Bone marrow (tissue), 2 donors: ENCODE data around the gene LHPP.

ENCODE experiments used
- DNase-seq, 2 donors: peaks; one replicate each; lab custom pipeline; 2025; lab: John Stamatoyannopoulos, UW

LHPP gene

DNA sequence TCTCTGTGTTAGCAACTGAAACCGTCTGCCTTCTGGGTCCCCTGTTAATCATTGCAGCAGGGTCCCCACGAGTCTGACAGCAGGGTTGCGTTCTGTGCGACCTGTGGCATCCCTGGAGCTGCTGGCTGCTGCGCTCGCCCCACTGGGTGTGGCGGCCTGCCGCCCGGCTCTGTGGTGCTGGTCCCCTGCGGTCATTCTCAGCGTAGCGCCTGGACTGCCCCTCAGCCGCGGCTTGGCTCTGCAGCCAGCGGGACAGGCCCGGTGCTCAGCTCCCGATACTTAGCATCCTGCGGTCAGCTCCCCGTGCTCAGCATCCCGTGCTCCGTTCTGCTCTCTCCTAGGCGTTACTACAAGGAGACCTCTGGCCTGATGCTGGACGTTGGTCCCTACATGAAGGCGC is 35.0 kb downstream of the LHPP start:
- DNase-seq: no peak

DNA sequence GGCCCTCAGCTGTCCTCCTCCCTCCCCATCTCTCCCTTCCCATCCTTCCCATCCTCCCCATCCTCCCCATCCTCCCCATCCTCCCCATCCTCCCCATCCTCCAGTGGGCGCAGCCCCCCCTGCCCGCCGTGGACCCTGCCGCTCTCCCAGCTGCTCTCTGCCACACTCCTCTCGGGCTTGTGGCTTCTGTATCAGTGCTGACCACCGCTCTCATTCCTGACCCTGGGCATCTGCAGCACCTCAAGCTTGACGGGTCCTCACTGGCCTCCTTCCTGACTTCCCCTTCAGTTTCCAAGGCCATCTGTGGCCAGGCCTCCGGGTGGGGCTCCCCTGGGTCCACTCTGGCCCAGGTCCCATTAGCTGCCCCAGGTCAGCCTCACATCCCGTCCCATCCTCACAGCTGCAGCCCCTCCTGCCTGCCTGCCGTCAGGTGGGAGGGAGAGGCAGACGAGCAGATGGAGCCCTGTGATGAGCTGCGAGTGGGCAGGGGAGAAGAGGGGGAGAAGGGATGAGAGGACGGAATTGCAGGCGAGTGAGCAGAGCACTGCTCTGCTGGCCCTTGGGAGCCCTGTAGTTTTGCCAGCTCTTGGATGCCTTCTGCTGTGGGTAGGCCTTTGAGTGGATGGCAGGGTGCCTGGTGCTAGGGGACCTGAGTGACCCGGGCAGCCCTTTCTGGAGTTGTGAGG is 35.7 kb downstream of the LHPP start:
- DNase-seq: no peak

DNA sequence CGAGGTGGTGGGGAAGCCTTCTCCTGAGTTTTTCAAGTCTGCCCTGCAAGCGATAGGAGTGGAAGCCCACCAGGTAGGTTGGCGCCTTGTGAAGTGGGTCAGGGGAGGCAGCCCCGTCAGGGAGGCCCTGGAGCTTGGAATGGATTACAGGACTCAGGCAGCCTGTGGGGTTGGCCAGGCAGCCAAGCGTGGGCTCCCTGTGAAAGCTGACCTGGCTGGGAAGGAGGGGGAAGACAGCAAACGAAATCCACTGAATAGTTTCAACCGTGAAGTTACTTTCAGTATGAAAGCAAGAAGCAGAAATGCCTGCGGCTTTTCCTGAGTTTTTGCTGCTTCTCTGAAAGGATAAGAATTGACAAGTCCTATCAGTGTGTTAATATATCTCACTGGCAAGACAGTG is 36.4 kb downstream of the LHPP start:
- DNase-seq: no peak

DNA sequence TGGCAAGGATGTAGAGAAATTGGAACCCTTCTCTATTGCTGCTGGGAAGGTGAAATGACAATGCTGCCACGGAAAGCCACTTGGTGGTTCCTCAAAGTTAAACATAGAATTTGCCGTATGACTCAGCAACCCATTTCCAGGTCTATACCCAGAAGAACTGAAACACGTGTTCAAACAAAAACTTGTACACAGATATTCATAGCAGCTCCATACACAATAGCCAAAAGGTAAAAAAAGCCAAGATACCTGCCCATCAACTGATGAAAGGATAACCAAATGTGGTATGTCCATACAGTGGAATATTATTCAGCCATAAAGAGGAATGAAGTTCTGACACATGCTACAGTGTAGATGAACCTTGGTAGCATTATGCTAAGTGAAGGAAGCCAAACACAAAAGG is 39.1 kb downstream of the LHPP start:
- DNase-seq: no peak

DNA sequence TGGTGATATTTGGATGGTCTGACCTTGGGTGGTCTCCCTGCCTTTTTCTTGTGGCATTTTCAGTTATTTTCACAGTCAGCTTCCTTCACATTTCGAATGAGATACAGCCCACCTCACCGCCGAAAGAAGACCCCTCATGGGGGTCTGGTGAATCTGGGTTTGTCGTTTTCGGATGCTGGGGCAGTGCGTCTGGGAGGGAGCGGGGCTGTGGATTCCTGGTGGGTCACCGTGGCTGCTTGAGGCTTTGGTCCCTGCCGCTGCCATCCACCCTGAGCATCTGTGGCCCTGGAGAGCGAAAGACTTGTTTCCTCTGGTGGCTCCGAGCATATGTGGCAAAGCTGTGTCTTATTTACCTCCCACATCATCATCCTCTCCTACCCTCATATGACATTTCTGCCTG is 43.1 kb downstream of the LHPP start:
- DNase-seq: no peak

DNA sequence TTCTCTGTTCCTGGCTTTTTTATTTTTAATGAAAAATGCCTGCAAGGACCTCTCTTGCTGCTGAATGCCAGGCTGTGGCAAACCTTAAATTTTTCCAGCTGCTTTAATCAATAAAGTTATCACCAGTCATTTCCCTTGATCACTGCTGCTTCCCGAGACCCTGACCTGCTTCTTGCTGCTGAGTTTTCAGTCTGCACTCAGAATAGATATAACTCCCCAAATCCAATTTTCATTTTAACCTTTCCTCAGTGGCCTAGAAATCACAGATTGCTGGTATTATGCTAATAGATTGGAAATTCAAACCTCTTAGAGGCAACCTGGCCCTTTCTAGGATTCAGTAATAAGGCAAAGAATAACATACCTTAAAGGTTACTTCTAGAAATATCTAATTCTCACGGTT is 43.7 kb downstream of the LHPP start:
- no peak for DNase-seq

DNA sequence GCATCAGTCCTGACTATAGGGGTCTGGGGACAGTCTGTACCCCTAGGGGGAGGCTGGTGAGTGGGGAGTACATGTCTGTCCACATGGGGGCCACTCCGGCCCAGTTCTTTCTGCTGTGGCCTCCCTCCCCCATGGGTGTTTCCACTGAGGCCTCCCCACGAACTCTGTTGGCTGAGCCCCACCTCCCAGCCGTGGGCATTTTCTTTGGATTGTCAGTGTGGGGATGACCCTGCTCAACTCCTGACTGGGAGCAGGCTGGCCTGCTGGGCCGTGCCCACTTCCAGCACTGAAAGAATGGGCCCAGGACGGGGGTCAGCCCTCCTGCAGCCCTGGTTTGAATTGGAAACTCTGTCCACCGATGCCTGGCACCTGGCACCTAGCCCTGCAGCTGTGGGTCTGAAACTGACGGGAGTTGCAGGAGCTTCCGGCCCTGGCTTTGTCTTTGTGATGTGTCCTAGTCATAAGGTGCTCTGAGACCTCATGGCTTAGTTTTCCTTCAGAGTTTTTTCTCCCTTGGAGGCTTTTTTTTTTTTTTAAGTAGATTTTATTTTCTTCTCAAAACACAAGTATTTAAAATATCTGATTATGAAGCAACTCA is 46.5 kb downstream of the LHPP start:
- DNase-seq: no peak

DNA sequence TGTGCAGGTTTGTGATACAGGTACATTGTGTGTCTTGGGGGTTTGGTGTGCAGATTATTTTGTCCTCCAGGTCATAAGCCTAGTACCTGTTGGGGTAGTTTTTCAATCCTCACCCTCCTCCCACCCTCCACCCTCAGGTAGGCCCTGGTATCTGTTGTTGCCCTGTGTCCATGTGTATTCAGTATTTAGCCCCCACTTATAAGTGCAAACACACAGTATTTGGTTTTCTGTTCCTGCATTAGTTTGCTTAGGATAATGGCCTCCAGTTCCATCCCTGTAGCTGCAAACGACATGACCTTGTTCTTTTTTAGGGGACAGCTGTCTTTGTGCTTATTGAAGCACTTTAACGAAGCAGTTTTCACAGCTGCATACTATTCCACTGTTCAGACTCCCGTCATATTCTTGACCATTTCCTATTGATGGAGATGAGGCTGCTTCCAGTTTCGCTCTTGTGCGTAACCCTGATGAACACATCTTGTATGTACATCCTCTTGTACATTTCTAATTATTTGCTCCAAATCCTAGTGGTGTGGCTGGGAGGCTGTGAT is 47.4 kb downstream of the LHPP start:
- no peak for DNase-seq

DNA sequence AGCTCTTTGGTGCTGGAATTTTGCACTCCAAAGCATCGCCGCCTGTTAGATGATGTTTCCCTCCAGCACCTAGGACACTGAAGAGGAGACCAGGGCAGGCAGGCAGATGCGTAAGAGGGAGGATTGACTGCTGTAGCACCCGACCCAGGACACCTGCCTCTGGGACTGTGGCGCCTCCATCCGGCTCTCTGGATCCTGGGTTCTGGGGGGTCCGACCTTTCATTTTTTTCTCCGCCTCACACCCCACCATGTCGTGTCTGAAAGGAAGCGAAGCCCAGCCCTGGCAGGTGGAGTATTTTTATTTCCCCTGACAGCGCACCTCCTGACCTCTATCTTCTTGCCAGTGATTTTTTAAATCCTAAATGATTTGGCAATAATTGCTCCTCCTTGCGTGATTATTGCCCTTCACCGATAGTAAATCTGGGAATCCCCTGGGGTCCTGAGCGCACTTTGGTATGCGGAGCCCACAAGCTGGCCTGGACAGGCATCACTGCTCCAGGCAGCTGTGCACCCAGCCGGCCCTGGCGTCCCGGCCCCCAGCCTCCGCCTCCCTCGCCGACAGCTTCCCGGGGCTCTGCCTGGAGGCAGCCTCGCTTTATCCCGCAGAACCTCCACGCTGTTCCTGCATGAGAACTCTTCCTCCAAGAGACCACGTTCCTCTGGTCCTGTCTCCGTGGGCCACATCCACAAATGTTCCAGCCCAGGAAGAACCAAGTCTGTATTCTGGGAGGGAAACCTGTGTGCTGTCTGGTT is 48.4 kb downstream of the LHPP start:
- no peak for DNase-seq

DNA sequence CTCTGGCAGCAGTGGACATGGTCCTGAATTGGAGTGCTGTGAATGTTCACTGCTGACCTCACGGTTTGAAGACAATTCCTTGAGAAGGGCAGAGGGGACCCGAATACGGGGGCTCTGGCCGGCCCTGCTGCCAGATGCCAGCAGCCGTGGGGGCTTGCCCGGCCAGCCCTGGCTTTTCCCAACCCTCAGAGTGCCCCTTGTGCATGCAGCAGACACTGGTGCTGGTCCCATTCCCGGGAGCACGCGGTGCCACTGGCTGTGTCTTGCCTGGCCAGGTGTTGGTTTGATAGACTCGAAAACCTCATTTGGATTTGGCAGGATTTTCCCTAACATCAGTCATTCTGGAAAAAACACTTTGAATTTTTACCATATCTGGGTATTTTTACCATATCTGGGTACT is 49.1 kb downstream of the LHPP start:
- DNase-seq: no peak

DNA sequence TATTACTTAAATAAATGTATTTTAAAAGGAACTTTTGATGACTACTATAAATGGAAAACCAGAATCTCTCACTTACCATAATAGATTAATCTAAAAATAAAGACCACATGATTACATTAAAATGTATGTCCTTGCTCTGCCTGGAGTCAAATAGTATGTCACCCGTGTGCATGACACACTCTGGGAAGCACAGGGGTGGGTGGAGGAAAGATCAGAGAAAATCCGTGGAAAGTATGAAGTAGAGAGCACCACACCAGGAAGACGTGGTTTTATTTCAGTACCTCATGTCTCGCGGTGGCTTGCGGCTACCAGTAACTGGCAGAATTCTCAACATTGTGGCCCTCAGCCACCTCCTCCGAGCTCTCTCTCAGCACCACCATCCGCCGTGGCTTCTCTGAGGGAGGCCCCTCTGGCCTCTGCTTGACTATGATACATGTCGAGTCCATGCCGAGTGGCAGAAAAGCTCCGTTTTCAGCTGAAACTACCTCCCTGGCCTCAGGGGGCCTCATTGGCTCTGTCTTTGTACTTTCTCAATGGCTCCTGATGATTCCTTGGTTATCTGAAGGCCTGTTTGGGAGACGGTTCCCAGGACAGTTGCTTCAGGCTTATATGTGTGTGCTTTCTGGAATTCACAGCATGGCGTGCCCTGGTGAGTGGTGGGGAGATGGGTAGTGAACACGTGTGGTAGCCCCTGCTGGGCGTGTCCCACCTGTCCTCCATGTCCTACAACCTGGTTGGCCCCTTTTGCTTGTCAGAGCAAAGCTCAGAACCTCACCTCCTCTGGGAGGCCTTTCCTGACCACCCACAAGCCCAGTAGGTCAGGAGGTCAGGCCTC is 49.8 kb downstream of the LHPP start:
- DNase-seq: no peak

DNA sequence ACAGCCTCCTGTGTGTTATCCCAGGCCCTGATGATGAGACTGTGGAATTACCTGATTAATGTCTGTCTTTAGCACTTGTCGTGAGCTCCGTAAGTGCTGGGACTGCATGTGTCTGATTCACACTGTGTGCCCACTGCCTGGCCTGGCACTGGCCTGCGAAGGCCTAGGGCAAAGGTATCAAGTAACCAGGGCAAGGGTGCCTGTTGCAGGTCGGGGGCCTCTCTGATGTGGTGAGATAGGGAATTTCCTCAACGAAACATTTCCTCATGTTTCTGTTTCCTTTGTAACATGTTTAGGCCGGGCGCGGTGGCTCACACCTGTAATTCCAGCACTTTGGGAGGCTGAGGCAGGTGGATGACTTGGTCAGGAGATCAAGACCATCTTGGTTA is 50.4 kb downstream of the LHPP start:
- DNase-seq: no peak

DNA sequence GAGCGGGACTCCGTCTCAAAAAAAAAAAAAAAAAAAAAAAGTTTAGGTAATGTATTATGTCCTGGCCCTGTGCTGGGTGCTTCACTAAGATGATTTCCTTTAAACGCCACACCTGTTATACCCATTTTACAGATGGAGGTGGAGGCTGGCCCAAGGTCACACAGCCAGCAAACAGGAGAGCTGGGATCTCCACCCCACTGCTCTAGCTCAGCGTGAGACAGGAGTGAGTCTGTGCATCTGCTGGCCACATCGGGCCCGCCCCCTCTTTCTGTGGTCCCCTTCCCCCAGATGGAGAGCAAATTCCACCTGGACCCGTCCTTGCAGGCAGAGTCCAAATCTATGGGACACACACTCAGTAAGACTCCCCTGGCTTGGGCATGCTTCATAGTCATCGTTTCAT is 51.0 kb downstream of the LHPP start:
- DNase-seq: no peak

DNA sequence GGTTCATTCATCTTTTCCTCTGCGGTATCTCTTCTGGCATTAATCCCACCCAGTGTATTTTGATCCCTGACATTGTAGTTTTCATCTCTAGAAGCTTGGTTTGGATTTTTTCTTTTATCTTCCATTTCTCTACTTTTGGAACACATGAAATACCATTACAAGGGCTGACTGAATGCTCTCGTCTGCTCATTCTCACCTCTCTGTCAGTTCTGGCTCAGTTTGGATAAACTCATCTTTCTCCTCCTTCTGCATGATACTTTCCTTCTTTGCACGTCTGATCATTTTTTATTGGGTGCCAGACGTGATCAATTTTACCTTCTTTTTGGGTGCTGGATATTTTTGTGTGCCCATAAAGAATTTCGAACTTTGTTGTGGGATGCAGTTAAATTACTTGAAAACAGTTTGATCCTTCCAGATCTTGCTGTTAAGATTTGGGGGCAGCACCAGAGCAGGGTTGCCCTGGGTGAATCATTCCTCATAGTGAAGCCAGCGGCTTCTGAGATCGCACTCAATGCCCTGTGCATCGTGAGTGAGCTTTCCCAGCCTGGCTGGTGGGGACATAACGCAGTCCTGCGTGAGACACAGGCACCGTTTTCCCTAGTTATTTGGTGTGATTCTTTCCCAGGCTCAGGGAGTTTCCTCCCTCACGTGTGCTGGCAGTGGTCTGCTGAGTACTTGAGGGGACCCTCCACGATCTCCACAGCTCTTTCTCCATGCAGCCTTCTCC is 53.8 kb downstream of the LHPP start:
- no peak for DNase-seq

DNA sequence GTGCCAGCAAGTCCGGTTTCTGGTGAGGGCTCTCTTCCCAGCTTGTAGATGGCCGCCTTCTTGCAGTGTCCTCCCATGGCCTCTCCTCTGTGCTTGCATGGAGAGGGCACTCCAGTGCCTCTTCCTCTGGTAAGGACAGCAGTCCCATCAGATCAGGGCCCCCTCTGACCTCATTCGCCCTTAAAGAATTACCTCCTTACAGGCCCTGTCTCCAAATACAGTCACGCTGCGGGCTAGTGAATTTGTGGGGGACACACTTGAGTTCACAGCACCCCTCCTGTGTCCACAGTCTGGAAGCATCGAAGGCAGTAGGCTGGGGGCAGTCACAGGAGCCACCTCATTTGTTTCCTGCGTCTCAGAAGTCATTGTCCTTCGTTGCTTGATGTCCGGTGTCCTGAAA is 54.6 kb downstream of the LHPP start:
- DNase-seq: no peak

DNA sequence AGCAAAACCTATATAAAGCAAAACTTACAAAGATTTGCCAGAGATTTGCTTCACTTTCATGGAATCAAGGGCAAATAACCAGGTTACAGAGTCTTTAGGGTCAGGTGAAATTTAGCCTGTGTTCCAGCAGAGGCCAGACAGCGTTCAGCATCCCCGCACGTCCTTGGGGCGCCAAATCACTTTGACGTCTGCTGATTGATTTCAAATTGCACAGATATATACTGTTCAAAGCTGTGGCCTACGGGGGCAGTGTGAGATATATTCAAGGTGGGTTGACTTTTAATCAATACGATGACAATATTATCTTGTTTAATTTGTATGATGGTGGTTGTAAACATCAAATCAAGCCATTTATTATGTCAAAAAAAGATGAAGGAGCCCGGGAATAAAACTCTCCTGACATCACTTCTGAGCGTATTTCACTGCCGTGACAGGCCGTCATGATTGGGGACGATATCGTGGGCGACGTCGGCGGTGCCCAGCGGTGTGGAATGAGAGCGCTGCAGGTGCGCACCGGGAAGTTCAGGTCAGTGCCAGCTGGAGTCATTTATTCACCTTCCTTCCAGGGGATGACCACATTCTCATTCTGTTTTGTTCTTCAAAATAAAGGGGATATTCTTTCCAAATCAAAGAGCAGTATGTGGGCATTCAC is 55.2 kb downstream of the LHPP start:
- no peak for DNase-seq

DNA sequence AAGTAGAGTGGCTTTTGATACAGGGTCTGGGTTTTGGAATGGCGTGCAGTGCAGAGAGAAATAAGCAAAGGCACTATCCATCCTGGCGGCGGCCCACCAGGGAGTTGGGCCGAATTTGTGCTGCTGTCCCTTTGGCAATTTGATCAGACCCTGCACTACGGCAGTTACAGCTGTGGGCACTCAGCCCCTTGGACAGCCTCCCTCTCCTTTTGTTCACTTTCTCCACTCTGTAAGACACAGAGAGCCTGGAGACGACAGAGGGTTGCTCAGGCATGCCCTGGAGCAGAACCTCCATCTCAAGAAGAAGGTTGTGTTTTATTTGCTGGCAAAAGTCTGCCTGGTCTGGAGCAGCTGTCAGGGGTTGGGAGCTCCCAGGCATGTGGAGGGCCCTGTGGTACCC is 55.8 kb downstream of the LHPP start:
- DNase-seq: no peak

DNA sequence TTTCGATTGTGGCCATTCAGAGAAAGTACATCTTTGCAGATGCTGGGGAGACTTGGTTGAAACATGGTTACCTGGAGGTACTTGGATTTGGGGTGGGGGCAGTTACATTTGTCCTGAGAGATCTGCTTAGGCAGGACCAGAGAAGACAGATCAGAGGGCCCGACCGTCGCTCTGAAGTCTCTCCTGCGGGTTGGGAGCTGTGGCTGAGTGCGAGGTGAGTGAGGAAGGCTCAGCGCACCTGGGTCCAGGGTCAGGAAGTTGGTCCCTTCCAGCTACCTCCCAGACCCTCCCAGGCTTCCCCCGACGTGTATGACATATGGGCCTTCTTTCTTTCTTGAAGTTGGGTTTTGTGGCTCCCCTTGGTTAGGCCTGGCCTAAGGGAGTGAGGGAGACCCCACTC is 56.3 kb downstream of the LHPP start:
- no peak for DNase-seq

DNA sequence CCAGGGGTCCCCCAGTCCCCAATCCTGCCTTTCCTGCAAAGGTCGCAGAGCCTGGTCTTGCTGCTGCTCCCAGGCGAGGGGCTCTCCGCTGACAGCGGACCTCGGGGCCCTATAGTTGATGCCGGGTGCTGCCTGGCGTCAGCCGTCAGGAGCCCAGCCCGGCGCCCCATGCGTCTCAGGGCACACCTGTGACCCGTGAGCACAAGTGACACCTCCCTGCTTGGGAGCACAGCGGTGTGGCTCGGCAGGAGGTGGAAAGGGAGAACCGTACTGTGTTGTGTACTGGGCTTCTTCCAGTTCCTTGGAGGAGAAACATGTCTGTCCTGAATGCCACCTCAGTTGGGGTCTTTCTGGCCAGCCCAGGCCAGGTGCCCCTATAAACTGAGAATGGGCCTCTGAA is 56.7 kb downstream of the LHPP start:
- no peak for DNase-seq

DNA sequence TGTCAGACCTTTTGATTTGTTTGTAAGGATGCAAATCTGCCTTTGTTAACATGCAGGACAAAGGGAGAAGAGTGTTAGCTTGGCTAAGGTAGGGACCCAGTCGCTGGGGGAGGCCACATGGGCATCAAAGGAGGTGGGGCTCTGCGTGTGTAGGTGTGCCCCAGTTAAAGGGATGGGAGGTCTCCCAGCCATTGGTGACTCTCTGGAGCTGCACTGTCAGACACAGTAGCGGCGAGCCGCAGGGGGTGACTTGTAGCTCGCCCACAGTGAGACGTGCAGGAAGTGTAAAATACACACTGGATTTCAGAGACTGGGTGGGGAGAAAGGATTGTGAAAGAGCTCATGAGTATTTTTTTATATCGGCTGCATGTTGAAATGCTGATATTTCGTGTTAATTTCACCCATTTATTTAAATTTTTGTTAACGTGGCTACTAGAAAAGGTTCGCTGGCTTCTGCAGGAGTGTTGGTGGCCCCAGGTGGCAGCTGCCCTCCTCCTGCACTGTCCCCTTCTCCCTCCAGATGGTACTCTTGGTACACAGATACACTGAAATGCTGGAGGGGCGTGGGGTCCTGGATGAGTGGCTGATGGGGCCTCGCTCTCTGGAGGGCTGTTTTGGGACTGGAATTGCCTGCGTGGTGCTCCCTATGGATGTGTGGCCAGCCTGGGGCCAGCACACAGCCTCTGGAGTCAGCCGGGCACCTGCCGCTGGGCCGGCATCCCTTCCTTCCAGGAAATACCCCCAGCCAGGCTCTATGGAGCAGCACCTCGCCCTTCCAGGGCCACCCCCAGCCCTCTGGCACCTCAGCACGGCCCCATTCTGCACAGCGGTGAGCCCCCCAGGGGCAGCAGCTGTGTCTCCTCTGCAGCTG is 59.2 kb downstream of the LHPP start:
- DNase-seq: no peak
